Left kidney (tissue), 2 donors: ENCODE data around the gene POU3F3. TPM values are rescaled to one million over a fixed set of nuclear protein-coding genes. Genes with fewer than 3 reads are reported as not detected.

Source experiments
- DNase-seq: peaks from one replicate; pipeline ENCODE4 v3.0.0-alpha.2; 2013
- polyA plus RNA-seq: library from polyadenylated mRNA; unstranded; fragments of 120-200 nt; gene quantifications from one replicate; pipeline ENCODE4 v1.2.1, GENCODE V29; 2013; ENCODE audit not compliant: insufficient read length

The POU3F3 gene
- polyA plus RNA-seq, 1 donor = 83.8 TPM

DNA sequence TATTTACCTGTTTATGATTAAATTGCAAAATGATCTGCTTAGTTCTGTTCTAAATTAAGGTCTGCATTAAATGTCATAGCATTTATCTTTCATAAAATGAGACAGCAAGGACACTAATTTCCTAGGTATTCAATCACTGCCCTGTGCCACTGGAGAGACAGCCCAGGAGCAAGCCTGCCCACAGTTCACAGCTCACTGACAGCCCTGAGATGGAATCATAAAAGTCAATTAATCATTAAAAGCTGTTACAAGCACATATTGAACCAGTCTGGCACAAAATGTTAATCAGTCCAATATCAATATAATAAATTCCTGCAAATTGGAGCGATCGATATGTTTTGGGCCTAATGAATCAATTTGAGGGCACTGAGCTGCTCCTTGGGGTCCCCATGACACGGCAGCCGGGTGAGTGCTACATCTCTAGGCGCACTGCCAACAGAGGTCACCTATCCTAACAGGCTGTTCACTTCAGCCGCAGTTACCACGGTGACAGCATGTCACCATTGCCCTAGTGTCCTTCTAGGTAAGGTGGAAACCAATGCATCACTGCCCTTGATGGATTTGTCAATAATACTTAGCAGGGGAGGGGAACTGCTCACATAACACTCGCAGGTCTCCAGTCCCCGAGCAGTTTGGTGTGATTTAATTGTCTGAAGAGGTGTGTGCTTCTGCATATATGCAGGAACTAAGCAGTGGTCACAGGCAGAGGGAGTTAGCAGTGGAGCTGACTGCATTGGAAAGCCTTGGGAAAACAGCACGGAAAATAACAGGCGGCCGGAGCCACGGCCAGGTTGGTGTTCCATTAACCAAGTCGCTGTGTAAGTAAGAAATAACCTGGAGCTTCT is 47.3 kb downstream of the POU3F3 start:
- peak; percentile 65 for DNase-seq

GRCh38 chr2:104902317-104902716 is 48.4 kb downstream of the POU3F3 start:
- no peak for DNase-seq

Other genes with a start within 250 kb of the POU3F3 start
- 59.9 TPM for gene MRPS9, start 184.0 kb downstream of the POU3F3 start, polyA plus RNA-seq